HCT116 (cell line): ENCODE results near the gene CCNK. TPM values are rescaled to one million over a fixed set of nuclear protein-coding genes. Genes with fewer than 3 reads are reported as not detected.
A peak's percentile ranks its signal among the peaks of the same experiment; 100 is the strongest.

Source experiments
- ATAC-seq: fragments of 200-7000 bp; cut with Tn5 transposase; 2 replicates; pipeline ENCODE4 v1.9.1; 2020; ENCODE audit warnings: mild to moderate bottlenecking, moderate library complexity
- Bru-seq: library from RNA; stranded (reverse); fragments of 400-500 nt; gene quantifications from one replicate; lab custom pipeline; 2021; lab: Mats Ljungman, UMichigan
- BruChase-seq, 2 experiments: library from RNA; stranded (reverse); fragments of 400-500 nt; gene quantifications; one replicate each; lab custom pipeline; 2021; lab: Mats Ljungman, UMichigan
- BruUV-seq: library from RNA; stranded (reverse); fragments of 400-500 nt; replicated peaks from 2 replicates; lab custom pipeline; 2021; lab: Mats Ljungman, UMichigan
- CTCF ChIA-PET: fragments of 300-600 bp; sonication (Branson Sonifier 250); formaldehyde crosslinking; loops from one replicate; lab custom pipeline; 2021; ENCODE audit warnings: antibody characterized with exemption; lab: Charles Lee
- POLR2A ChIA-PET: fragments of 300-600, 350-600 bp; sonication (Branson Sonifier 250); formaldehyde crosslinking; loops from one replicate; lab custom pipeline; 2021; ENCODE audit warnings: antibody characterized with exemption; lab: Charles Lee
- RAD21 ChIA-PET, 2 experiments: fragments of 300-600 bp; sonication (Branson Sonifier 250); formaldehyde crosslinking; loops; one replicate each; lab custom pipeline; 2023; ENCODE audit warnings: low total read pairs in 2 of 2; ENCODE audit not compliant: uncharacterized antibody in 2 of 2, unreplicated experiment in 2 of 2, low non-redundant PET in 1 of 2; lab: Charles Lee
- DNase-seq: peaks from one replicate; pipeline ENCODE4 v3.0.0-alpha.2; 2010; ENCODE audit warnings: low read depth, low spot score
- H2AFZ ChIP-seq: fragments of 200-600 bp; shearing (Covaris generic), sonication (generic); 2 replicates; pipeline ENCODE4 v1.6.1; 2017; ENCODE audit warnings: low read depth, mixed run types, mixed read lengths, antibody characterized with exemption, low read length; ENCODE audit not compliant: poor library complexity, severe bottlenecking
- H3K27ac ChIP-seq: 2 replicates; pipeline ENCODE4 v1.5.1; 2012; ENCODE audit warnings: low read depth, low read length
- H3K27me3 ChIP-seq: fragments of 200-600 bp; sonication (generic); 2 replicates; pipeline ENCODE4 v1.6.1; 2016; ENCODE audit warnings: mixed run types, low read length, mixed read lengths; ENCODE audit not compliant: insufficient read depth
- H3K36me3 ChIP-seq, 2 experiments: fragments of 200-500 bp in 1 of 2; fragments of 200-600 bp in 1 of 2; sonication (Bioruptor generic) in 1 of 2; sonication (generic) in 1 of 2; 2 replicates each; pipeline versions ENCODE4 v1.5.1 to v1.6.1; 2014 to 2016; ENCODE audit warnings: low read length in 2 of 2, inconsistent platforms in 1 of 2, mixed read lengths in 1 of 2, mixed run types in 1 of 2; ENCODE audit not compliant: insufficient read depth in 2 of 2, control insufficient read depth in 1 of 2
- H3K4me1 ChIP-seq, 2 experiments: fragments of 200-600 bp in 1 of 2; sonication (generic) in 1 of 2; 2 replicates each; pipeline versions ENCODE4 v1.5.1 to v1.6.1; 2012 to 2017; ENCODE audit warnings: low read length in 2 of 2, inconsistent platforms in 1 of 2, mild to moderate bottlenecking in 1 of 2, mixed read lengths in 1 of 2, mixed run types in 1 of 2, moderate library complexity in 1 of 2; ENCODE audit not compliant: insufficient read depth in 2 of 2, control insufficient read depth in 1 of 2
- H3K4me2 ChIP-seq: fragments of 200-600 bp; sonication (generic); 2 replicates; pipeline ENCODE4 v1.6.1; 2017; ENCODE audit warnings: mixed run types, low read length, mixed read lengths
- H3K4me3 ChIP-seq, 2 experiments: fragments of 200-600 bp in 1 of 2; sonication (generic) in 1 of 2; replicated peaks in 1 of 2; 2 replicates each; pipeline ENCODE4 v1.5.1; 2011 to 2016; ENCODE audit warnings: low read length in 2 of 2, control low read depth in 1 of 2, low read depth in 1 of 2, mild to moderate bottlenecking in 1 of 2, mixed read lengths in 1 of 2, mixed run types in 1 of 2
- H3K79me2 ChIP-seq: fragments of 200-600 bp; sonication (generic); 2 replicates; pipeline ENCODE4 v1.6.1; 2017; ENCODE audit warnings: mild to moderate bottlenecking, mixed run types, low read length, moderate library complexity, mixed read lengths; ENCODE audit not compliant: insufficient read depth
- H3K9ac ChIP-seq: fragments of 200-600 bp; sonication (generic); 2 replicates; pipeline ENCODE4 v1.6.1; 2016; ENCODE audit warnings: low read length, mixed read lengths
- H3K9me2 ChIP-seq: fragments of 200-600 bp; sonication (generic), shearing (Covaris generic); 2 replicates; pipeline ENCODE4 v1.6.1; 2017; ENCODE audit warnings: mixed run types, mild to moderate bottlenecking, moderate library complexity; ENCODE audit not compliant: insufficient read depth
- H3K9me3 ChIP-seq, 2 experiments: fragments of 200-500 bp in 1 of 2; fragments of 200-600 bp in 1 of 2; sonication (Bioruptor generic) in 1 of 2; sonication (generic) in 1 of 2; 2 replicates each; pipeline ENCODE4 v1.6.1; 2014 to 2017; ENCODE audit warnings: low read length in 2 of 2, mixed read lengths in 2 of 2, inconsistent platforms in 1 of 2, low read depth in 1 of 2, mild to moderate bottlenecking in 1 of 2, mixed run types in 1 of 2, moderate library complexity in 1 of 2; ENCODE audit not compliant: control insufficient read depth in 1 of 2, insufficient read depth in 1 of 2
- H4K20me1 ChIP-seq: fragments of 200-600 bp; sonication (generic), shearing (Covaris generic); 2 replicates; pipeline ENCODE4 v1.6.1; 2017; ENCODE audit warnings: mixed run types, mild to moderate bottlenecking, moderate library complexity; ENCODE audit not compliant: insufficient read depth
- ATF3 ChIP-seq: IDR thresholded peaks from 2 replicates; pipeline ENCODE4 v1.6.1; 2012
- CBX3 ChIP-seq: IDR thresholded peaks from 2 replicates; pipeline ENCODE4 v1.6.1; 2012; ENCODE audit warnings: low read depth
- CEBPB ChIP-seq: IDR thresholded peaks from 2 replicates; pipeline ENCODE4 v1.6.1; 2012; ENCODE audit warnings: low read depth
- EGR1 ChIP-seq: IDR thresholded peaks from 2 replicates; pipeline ENCODE4 v1.6.1; 2012; ENCODE audit warnings: low read depth
- EZH2 ChIP-seq: fragments of 200-600 bp; sonication (generic); IDR thresholded peaks from 2 replicates; pipeline ENCODE4 v1.6.1; 2017; ENCODE audit warnings: antibody characterized with exemption, mixed run types
- EZH2phosphoT487 ChIP-seq: fragments of 200-600 bp; IDR thresholded peaks from 2 replicates; pipeline ENCODE4 v1.6.1; 2018; ENCODE audit warnings: antibody characterized with exemption, borderline replicate concordance
- FOSL1 ChIP-seq: IDR thresholded peaks from 2 replicates; pipeline ENCODE4 v1.6.1; 2012; ENCODE audit warnings: low read depth
- JUND ChIP-seq: IDR thresholded peaks from 2 replicates; pipeline ENCODE4 v1.6.1; 2012
- MAX ChIP-seq: IDR thresholded peaks from 2 replicates; pipeline ENCODE4 v1.6.1; 2012
- POLR2A ChIP-seq: IDR thresholded peaks from 2 replicates; pipeline ENCODE4 v1.7.0; 2011; ENCODE audit warnings: borderline replicate concordance; ENCODE audit not compliant: insufficient read depth, insufficient read length; ENCODE audit errors: extremely low read depth
- POLR2AphosphoS5 ChIP-seq: IDR thresholded peaks from 2 replicates; pipeline ENCODE4 v1.6.1; 2011; ENCODE audit warnings: mild to moderate bottlenecking, low read depth, low read length, moderate library complexity
- SIN3A ChIP-seq: IDR thresholded peaks from 2 replicates; pipeline ENCODE4 v1.6.1; 2012; ENCODE audit warnings: low read depth
- SP1 ChIP-seq: IDR thresholded peaks from 2 replicates; pipeline ENCODE4 v1.6.1; 2012; ENCODE audit warnings: low read depth
- SRF ChIP-seq: IDR thresholded peaks from 2 replicates; pipeline ENCODE4 v1.6.1; 2012; ENCODE audit warnings: low read depth
- TCF7L2 ChIP-seq: IDR thresholded peaks from 2 replicates; pipeline ENCODE4 v1.7.0; 2011; ENCODE audit warnings: borderline replicate concordance, inconsistent platforms; ENCODE audit not compliant: insufficient read depth, insufficient read length; ENCODE audit errors: extremely low read depth
- YY1 ChIP-seq: IDR thresholded peaks from 2 replicates; pipeline ENCODE4 v1.6.1; 2011; ENCODE audit warnings: low read length, low read depth, moderate library complexity, mild to moderate bottlenecking; ENCODE audit not compliant: insufficient replicate concordance; ENCODE audit errors: extremely low read depth
- intact Hi-C: fragments of 100-400 bp; cut with micrococcal nuclease; formaldehyde crosslinking; loops from 2 replicates; pipeline ENCODE4 v1.10.0; 2022
- long read RNA-seq: library from polyadenylated mRNA; unstranded; transcript quantifications from one replicate; pipeline ENCODE4 v2.0.0, GENCODE V29; 2021; ENCODE audit not compliant: unreplicated experiment
- polyA plus RNA-seq: library from polyadenylated mRNA; unstranded; fragments of >200 nt; gene quantifications from 2 replicates; pipeline ENCODE4 v1.2.1, GENCODE V29; 2012; ENCODE audit warnings: missing spikeins
- total RNA-seq: library from RNA; stranded (reverse); gene quantifications from one replicate; pipeline ENCODE4 v1.2.1, GENCODE V29; 2021; ENCODE audit not compliant: unreplicated experiment
- TF ChIP-seq, protein P1 (sequence below): IDR thresholded peaks from 2 replicates; pipeline ENCODE4 v1.6.1; 2012; ENCODE audit warnings: low read depth

Gene CCNK
- total RNA-seq (68.2 TPM), Bru-seq, nascent RNA (percentile 85 among the genes with signal in this experiment), BruChase-seq, experiment 1, labeled RNA remaining after a 6-hour chase (percentile 84 among the genes with signal in this experiment), BruChase-seq, experiment 2, labeled RNA remaining after a 2-hour chase (percentile 74 among the genes with signal in this experiment)
- 29.1 and 40.5 TPM in 2 replicates for polyA plus RNA-seq
- long read RNA-seq, partial matches to known transcripts, result 42 of 44 reads
- long read RNA-seq, other reads (novel, unspliced or antisense), result 2 of 44 reads

GRCh38 chr14:99480917-99481744, at the start of gene CCNK:
CCNK (plus strand) TSS chr14:99481409; CDS start chr14:99492678, 11,269 bp downstream.
- intact Hi-C loops, result loop anchor here (2.0 kb wide), 1 partner anchor 124 kb away; the partner anchor contains the start of gene CCDC85C
- H3K36me3 ChIP-seq, result no peaks in the 10 kb centered on the region
- no TSS peak for BruUV-seq
- no peaks in the 10 kb centered on the region for H3K9me2 ChIP-seq
- TF ChIP-seq EZH2phosphoT487 (no peak), TCF7L2 (peak; percentile 18), MAX (no peak), SRF (peak; percentile 93), CEBPB (peak; percentile 92), POLR2A (peak; percentile 75), SIN3A (peak; percentile 42; the same call in 1 of the 2 replicates), CBX3 (no peak), EZH2 (no peak), YY1 (peak; percentile 98), SP1 (peak; percentile 96), POLR2AphosphoS5 (peak; percentile 91), EGR1 (peak; percentile 98), JUND (no peak), ATF3 (no peak), FOSL1 (no peak)
- TF ChIP-seq, protein P1, sequence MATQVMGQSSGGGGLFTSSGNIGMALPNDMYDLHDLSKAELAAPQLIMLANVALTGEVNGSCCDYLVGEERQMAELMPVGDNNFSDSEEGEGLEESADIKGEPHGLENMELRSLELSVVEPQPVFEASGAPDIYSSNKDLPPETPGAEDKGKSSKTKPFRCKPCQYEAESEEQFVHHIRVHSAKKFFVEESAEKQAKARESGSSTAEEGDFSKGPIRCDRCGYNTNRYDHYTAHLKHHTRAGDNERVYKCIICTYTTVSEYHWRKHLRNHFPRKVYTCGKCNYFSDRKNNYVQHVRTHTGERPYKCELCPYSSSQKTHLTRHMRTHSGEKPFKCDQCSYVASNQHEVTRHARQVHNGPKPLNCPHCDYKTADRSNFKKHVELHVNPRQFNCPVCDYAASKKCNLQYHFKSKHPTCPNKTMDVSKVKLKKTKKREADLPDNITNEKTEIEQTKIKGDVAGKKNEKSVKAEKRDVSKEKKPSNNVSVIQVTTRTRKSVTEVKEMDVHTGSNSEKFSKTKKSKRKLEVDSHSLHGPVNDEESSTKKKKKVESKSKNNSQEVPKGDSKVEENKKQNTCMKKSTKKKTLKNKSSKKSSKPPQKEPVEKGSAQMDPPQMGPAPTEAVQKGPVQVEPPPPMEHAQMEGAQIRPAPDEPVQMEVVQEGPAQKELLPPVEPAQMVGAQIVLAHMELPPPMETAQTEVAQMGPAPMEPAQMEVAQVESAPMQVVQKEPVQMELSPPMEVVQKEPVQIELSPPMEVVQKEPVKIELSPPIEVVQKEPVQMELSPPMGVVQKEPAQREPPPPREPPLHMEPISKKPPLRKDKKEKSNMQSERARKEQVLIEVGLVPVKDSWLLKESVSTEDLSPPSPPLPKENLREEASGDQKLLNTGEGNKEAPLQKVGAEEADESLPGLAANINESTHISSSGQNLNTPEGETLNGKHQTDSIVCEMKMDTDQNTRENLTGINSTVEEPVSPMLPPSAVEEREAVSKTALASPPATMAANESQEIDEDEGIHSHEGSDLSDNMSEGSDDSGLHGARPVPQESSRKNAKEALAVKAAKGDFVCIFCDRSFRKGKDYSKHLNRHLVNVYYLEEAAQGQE, result no peak
- ChIA-PET POLR2A (interaction anchor here (1.0 to 1.2 kb wide), 4 partner anchors 11 to 119 kb away, joined by 3 to 5 read pairs (median 4); no protein-coding TSS in a partner anchor), CTCF (interaction anchor here (0.6 to 0.9 kb wide), 4 partner anchors 88 to 203 kb away, joined by 3 to 4 read pairs (median 4); partner anchors contain the start of gene CYP46A1), RAD21 (no interaction called here)
- H3K4me2 ChIP-seq, result peak within 1 kb of the TSS; percentile 96
- H3K9me3 ChIP-seq, result no peaks in the 10 kb centered on the region
- peak within 1 kb of the TSS; percentile 93 for H3K9ac ChIP-seq
- peaks cover 23% of the 10 kb centered on the region; the same call in 1 of the 2 replicates for H4K20me1 ChIP-seq
- H3K4me3 ChIP-seq, result peak within 1 kb of the TSS; percentile 76 to 89
- H3K27me3 ChIP-seq, result no peaks in the 10 kb centered on the region
- ATAC-seq (peak; percentile 89), DNase-seq (peak; percentile 99)
- peaks cover 90% of the 10 kb centered on the region for H3K79me2 ChIP-seq
- H3K27ac ChIP-seq, result peak within 1 kb of the TSS; percentile 86
- no peak within 1 kb of the TSS for H2AFZ ChIP-seq
- H3K4me1 ChIP-seq, result peaks cover 10 to 18% of the 10 kb centered on the region in 2 experiments; a peak in 3 of 4 replicates
